T-cell (primary cell): Measurements from ENCODE around the gene CDK2. TPM values are rescaled to one million over a fixed set of nuclear protein-coding genes. Genes with fewer than 3 reads are reported as not detected.

ENCODE experiments used
- ATAC-seq, 4 experiments: fragments of 200-7000 bp in 3 of 4; fragments of 150-1000 bp in 1 of 4; cut with Tn5 transposase; replicated peaks in 1 of 4; 1 replicate in 3 of 4; 2 replicates in 1 of 4; pipeline ENCODE4 v1.10.0; 2021; ENCODE audit warnings: moderate library complexity in 3 of 4, mild to moderate bottlenecking in 2 of 4, moderate number of reproducible peaks in 1 of 4
- CTCF ChIA-PET, 2 donors: fragments of 300-600 bp; sonication (Branson Sonifier 250); formaldehyde crosslinking; loops; one replicate each; lab custom pipeline; 2022; ENCODE audit warnings: antibody characterized with exemption in 2 of 2; lab: Charles Lee
- POLR2A ChIA-PET, 2 donors: fragments of 300-600 bp; sonication (Branson Sonifier 250); formaldehyde crosslinking; loops; one replicate each; lab custom pipeline; 2022; ENCODE audit warnings: antibody characterized with exemption in 2 of 2; lab: Charles Lee
- DNase-seq, 35 experiments: peaks; one replicate each; pipeline versions ENCODE4 v3.0.0 to v3.0.0-alpha.2; 2013 to 2023
- H3K27ac ChIP-seq: one replicate; pipeline ENCODE4 v1.5.1; 2013; ENCODE audit warnings: low read length
- H3K27me3 ChIP-seq, 2 experiments: replicated peaks in 1 of 2; 1 replicate in 1 of 2; 2 replicates in 1 of 2; pipeline versions ENCODE4 v1.6.1 to v1.7.0; 2013; ENCODE audit warnings: low read length in 1 of 2, mixed read lengths in 1 of 2; ENCODE audit not compliant: control insufficient read depth in 2 of 2, insufficient read depth in 2 of 2; ENCODE audit errors: extremely low read depth in 1 of 2
- H3K36me3 ChIP-seq, 2 donors: 1 replicate in 1 of 2; 2 replicates in 1 of 2; pipeline versions ENCODE4 v1.6.1 to v1.7.0; 2013; ENCODE audit warnings: low read length in 1 of 2; ENCODE audit not compliant: control insufficient read depth in 2 of 2, insufficient read depth in 1 of 2; ENCODE audit errors: extremely low read depth in 1 of 2
- H3K4me1 ChIP-seq, 2 experiments: 1 replicate in 1 of 2; 2 replicates in 1 of 2; pipeline versions ENCODE4 v1.6.1 to v1.7.0; 2013; ENCODE audit warnings: low read length in 2 of 2, mixed read lengths in 1 of 2; ENCODE audit not compliant: insufficient read depth in 2 of 2, control insufficient read depth in 1 of 2; ENCODE audit errors: extremely low read depth in 1 of 2
- H3K4me3 ChIP-seq, 2 donors: 1 replicate in 1 of 2; 2 replicates in 1 of 2; pipeline versions ENCODE4 v1.5.1 to v1.7.0; 2013; ENCODE audit warnings: mild to moderate bottlenecking in 2 of 2, low read length in 1 of 2, moderate library complexity in 1 of 2; ENCODE audit not compliant: control insufficient read depth in 1 of 2; ENCODE audit errors: extremely low read depth in 1 of 2
- H3K9me3 ChIP-seq: 2 replicates; pipeline ENCODE4 v1.7.0; 2013
- H3K27ac Mint-ChIP-seq, 2 donors: one replicate each; pipeline ENCODE4 v1.8.0; 2020 to 2021; ENCODE audit warnings: mild to moderate bottlenecking in 2 of 2, mixed read lengths in 2 of 2
- H3K27me3 Mint-ChIP-seq, 2 donors: one replicate each; pipeline ENCODE4 v1.8.0; 2021 to 2022; ENCODE audit warnings: mixed read lengths in 2 of 2
- H3K36me3 Mint-ChIP-seq: one replicate; pipeline ENCODE4 v1.8.0; 2021; ENCODE audit warnings: mixed read lengths
- H3K4me1 Mint-ChIP-seq, 3 donors: one replicate each; pipeline ENCODE4 v1.8.0; 2020 to 2022; ENCODE audit warnings: mixed read lengths in 3 of 3, mild to moderate bottlenecking in 1 of 3
- H3K4me3 Mint-ChIP-seq, 3 donors: one replicate each; pipeline ENCODE4 v1.8.0; 2020 to 2022; ENCODE audit warnings: mild to moderate bottlenecking in 3 of 3, mixed read lengths in 3 of 3, moderate library complexity in 3 of 3
- H3K9me3 Mint-ChIP-seq, 3 donors: one replicate each; pipeline ENCODE4 v1.8.0; 2020 to 2022; ENCODE audit warnings: mixed read lengths in 3 of 3
- WGBS: methylation state at CpG from one replicate; pipeline ENCODE4 v1.1.5; 2013; ENCODE audit warnings: missing lambda C conversion rate; ENCODE audit not compliant: insufficient coverage; 5-methylcytosine and 5-hydroxymethylcytosine counted together
- total RNA-seq, 35 experiments: library from RNA in 6 of 35; stranded (reverse) in 6 of 35; fragments of 120-200 nt in 1 of 35; gene quantifications; one replicate each; pipeline versions ENCODE4 v1.2.1 to v1.2.4 and lab custom pipeline; 2013 to 2026

The CDK2 gene
- total RNA-seq, 5 donors from 2014 or later (not counting 1 experiment from before 2014, with no cell fraction given): 17.8 to 32.3 (median 23.3) TPM

- Mint-ChIP-seq H3K4me1 (peaks cover 69 to 86% (median 81%) of the 10 kb centered on the region in 3 donors), H3K36me3 (peaks cover 51% of the 10 kb centered on the region), H3K27me3 (no peaks in the 10 kb centered on the region), H3K27ac (peak overlapping the region; percentile 96 to 99), H3K4me3 (peak overlapping the region; percentile 96 to 100 (median 97)), H3K9me3 (no peaks in the 10 kb centered on the region)
- CTCF ChIA-PET: interaction anchor here (0.6 to 3.3 kb wide), 9 partner anchors 8 to 196 kb away, joined by 3 to 13 read pairs (median 4); partner anchors contain the start of genes ORMDL2 (in 1 of the 2), RAB5B (in 1 of the 2) and SARNP (in 1 of the 2)
- Histone ChIP-seq H3K4me3 (peak overlapping the region; percentile 88 to 93), H3K27me3 (no peaks in the 10 kb centered on the region), H3K9me3 (no peaks in the 10 kb centered on the region), H3K27ac (peak overlapping the region; percentile 73), H3K36me3 (peaks cover 5 to 53% of the 10 kb centered on the region in 2 donors), H3K4me1 (peaks cover 52 to 74% of the 10 kb centered on the region in 2 experiments)
- POLR2A ChIA-PET: interaction anchor here (0.6 to 1.2 kb wide), 4 partner anchors 26 to 437 kb away, joined by 4 to 5 read pairs (median 4); partner anchors contain the start of genes ORMDL2 (in 1 of the 2) and SARNP (in 1 of the 2)
- no peak for ATAC-seq
- WGBS: no CpG with 5 or more reads among the region's 1 CpG
- DNase-seq: no peak
Measured at GRCh38 chr12:55933799-55934742, 32.6 kb upstream of the CDK2 start.

GRCh38 chr12:55934773-55935172, 31.9 kb upstream of the CDK2 start:
- Histone ChIP-seq H3K4me1 (peaks cover 58 to 77% of the 10 kb centered on the region in 2 experiments), H3K36me3 (peaks cover 8 to 60% of the 10 kb centered on the region in 2 donors), H3K27me3 (no peaks in the 10 kb centered on the region), H3K4me3 (peak overlapping the region; percentile 53 to 88), H3K9me3 (no peaks in the 10 kb centered on the region), H3K27ac (peak overlapping the region; percentile 73)
- peaks cover 71 to 86% (median 81%) of the 10 kb centered on the region in 3 donors for H3K4me1 Mint-ChIP-seq
- H3K36me3 Mint-ChIP-seq: peaks cover 58% of the 10 kb centered on the region
- H3K4me3 Mint-ChIP-seq: peak overlapping the region; percentile 96 to 100 (median 97)
- H3K27ac Mint-ChIP-seq: peak overlapping the region; percentile 96 to 99
- no peaks in the 10 kb centered on the region for H3K9me3 Mint-ChIP-seq
- ChIA-PET CTCF (interaction anchor here in 1 of 2 donors (1.1 to 3.3 kb wide), 4 partner anchors 9 to 197 kb away, joined by 3 to 13 read pairs (median 4); no protein-coding TSS in a partner anchor), POLR2A (no interaction called here)
- no peak for ATAC-seq
- no peaks in the 10 kb centered on the region for H3K27me3 Mint-ChIP-seq
- 60% methylated on average over 1 of the region's 1 CpG for WGBS
- DNase-seq: no peak

GRCh38 chr12:55935738-55936151, 30.9 kb upstream of the CDK2 start:
- peak overlapping the region; percentile 73 for H3K27ac ChIP-seq

DNA sequence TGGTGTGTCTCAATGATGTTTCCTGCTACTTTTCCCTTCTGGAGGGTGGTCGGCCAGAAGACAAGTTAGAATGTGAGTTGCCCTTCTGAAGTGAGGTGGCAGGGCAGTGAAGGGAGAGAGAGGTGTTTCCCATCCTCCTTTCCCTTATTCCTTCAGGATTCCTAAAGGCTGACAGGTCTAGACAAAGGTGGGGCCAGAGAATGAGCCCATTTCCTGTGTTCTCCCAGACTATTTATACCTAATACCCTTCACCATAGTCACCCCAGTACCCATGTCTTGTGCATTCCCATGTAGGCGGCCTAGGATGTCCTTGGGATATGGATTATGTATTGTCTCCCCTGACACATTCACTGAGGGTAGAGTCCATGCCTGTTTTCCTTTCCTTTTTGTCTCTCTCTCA, 28.6 kb upstream of the CDK2 start:
- no peaks in the 10 kb centered on the region for H3K27me3 Mint-ChIP-seq
- ChIA-PET POLR2A (interaction anchor here in 1 of 2 donors (0.7 kb wide), 1 partner anchor 36 kb away, joined by 3 read pairs; no protein-coding TSS in a partner anchor), CTCF (interaction anchor here in 1 of 2 donors (0.8 to 5.2 kb wide), 3 partner anchors 14 to 198 kb away, joined by 3 to 47 read pairs (median 5); partner anchors contain the start of genes ORMDL2 and SARNP)
- H3K4me3 Mint-ChIP-seq: peak overlapping the region in 1 of 3 donors; percentile 100
- DNase-seq (no peak), ATAC-seq (no peak)
- Histone ChIP-seq H3K4me3 (no peak overlapping the region), H3K27me3 (no peaks in the 10 kb centered on the region), H3K9me3 (no peaks in the 10 kb centered on the region), H3K4me1 (peaks cover 70 to 80% of the 10 kb centered on the region in 2 experiments), H3K36me3 (peaks cover 20 to 89% of the 10 kb centered on the region in 2 donors), H3K27ac (peak overlapping the region; percentile 4)
- H3K27ac Mint-ChIP-seq: peak overlapping the region; percentile 96 to 99
- H3K36me3 Mint-ChIP-seq: peaks cover 70% of the 10 kb centered on the region
- no peaks in the 10 kb centered on the region for H3K9me3 Mint-ChIP-seq
- WGBS: no CpG with 5 or more reads among the region's 2 CpGs
- H3K4me1 Mint-ChIP-seq: peaks cover 88 to 96% (median 90%) of the 10 kb centered on the region in 3 donors

More at GRCh38 chr12:55935738-55936151, 30.9 kb upstream of the CDK2 start:
- Histone ChIP-seq H3K4me3 (peak overlapping the region; percentile 53 to 88), H3K9me3 (no peaks in the 10 kb centered on the region), H3K36me3 (peaks cover 11 to 70% of the 10 kb centered on the region in 2 donors), H3K27me3 (no peaks in the 10 kb centered on the region), H3K4me1 (peaks cover 63 to 82% of the 10 kb centered on the region in 2 experiments)
- CTCF ChIA-PET: interaction anchor here in 1 of 2 donors (0.5 to 3.3 kb wide), 7 partner anchors 8 to 197 kb away, joined by 4 to 13 read pairs (median 4); partner anchors contain the start of gene ORMDL2
- Mint-ChIP-seq H3K27me3 (no peaks in the 10 kb centered on the region), H3K36me3 (peaks cover 68% of the 10 kb centered on the region), H3K27ac (peak overlapping the region; percentile 96 to 99), H3K4me3 (peak overlapping the region; percentile 96 to 100 (median 97)), H3K4me1 (peaks cover 74 to 86% (median 81%) of the 10 kb centered on the region in 3 donors), H3K9me3 (no peaks in the 10 kb centered on the region)
- POLR2A ChIA-PET: no interaction called here
- 29% methylated on average over 5 of the region's 26 CpGs for WGBS
- peak in 5 of 35 experiments; percentile 26 to 46 (median 34) for DNase-seq
- ATAC-seq: no peak

GRCh38 chr12:55938826-55939501, 27.7 kb upstream of the CDK2 start:
- POLR2A ChIA-PET: interaction anchor here (0.7 kb wide), 2 partner anchors 13 to 36 kb away, joined by 3 to 5 read pairs; no protein-coding TSS in a partner anchor
- Histone ChIP-seq H3K4me3 (no peak overlapping the region), H3K9me3 (no peaks in the 10 kb centered on the region), H3K4me1 (peaks cover 60 to 71% of the 10 kb centered on the region in 2 experiments), H3K36me3 (peaks cover 22 to 89% of the 10 kb centered on the region in 2 donors), H3K27me3 (no peaks in the 10 kb centered on the region), H3K27ac (no peak overlapping the region)
- CTCF ChIA-PET: interaction anchor here (0.6 to 5.2 kb wide), 10 partner anchors 7 to 200 kb away, joined by 3 to 47 read pairs (median 6); partner anchors contain the start of genes ORMDL2 (in 1 of the 2) and SARNP (in 1 of the 2)
- H3K27ac Mint-ChIP-seq: peak overlapping the region; percentile 96 to 99
- peaks cover 87 to 95% (median 89%) of the 10 kb centered on the region in 3 donors for H3K4me1 Mint-ChIP-seq
- H3K9me3 Mint-ChIP-seq: no peaks in the 10 kb centered on the region
- DNase-seq (no peak), ATAC-seq (no peak)
- peaks cover 72% of the 10 kb centered on the region for H3K36me3 Mint-ChIP-seq
- peak overlapping the region in 2 of 3 donors; percentile 10 to 63 for H3K4me3 Mint-ChIP-seq
- 63% methylated on average over 5 of the region's 8 CpGs for WGBS
- H3K27me3 Mint-ChIP-seq: no peaks in the 10 kb centered on the region
